ENCODE data around the gene POLRMT.
A peak's percentile ranks its signal among the peaks of the same experiment; 100 is the strongest.
"Not testable (repeated sequence)": the region's sequence is repeated elsewhere in the genome, so short reads cannot be mapped to it uniquely, and the experiment has no call there.

POLRMT gene

DNA sequence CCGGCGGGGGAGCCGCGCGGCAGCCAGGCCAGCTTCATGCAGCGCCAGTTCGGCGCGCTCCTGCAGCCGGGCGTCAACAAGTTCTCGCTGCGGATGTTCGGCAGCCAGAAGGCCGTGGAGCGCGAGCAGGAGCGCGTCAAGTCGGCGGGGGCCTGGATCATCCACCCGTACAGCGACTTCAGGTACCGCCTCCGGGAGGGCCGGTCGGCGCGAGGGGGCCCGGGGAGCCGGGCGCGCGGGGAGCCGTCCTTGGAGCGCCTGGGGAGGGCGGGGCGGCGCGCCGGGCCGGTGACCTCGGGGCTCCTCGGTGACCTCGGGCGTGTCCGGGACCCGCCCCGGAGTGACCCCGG, 43.0 kb downstream of the POLRMT start:
- DNase-seq = no peak

DNA sequence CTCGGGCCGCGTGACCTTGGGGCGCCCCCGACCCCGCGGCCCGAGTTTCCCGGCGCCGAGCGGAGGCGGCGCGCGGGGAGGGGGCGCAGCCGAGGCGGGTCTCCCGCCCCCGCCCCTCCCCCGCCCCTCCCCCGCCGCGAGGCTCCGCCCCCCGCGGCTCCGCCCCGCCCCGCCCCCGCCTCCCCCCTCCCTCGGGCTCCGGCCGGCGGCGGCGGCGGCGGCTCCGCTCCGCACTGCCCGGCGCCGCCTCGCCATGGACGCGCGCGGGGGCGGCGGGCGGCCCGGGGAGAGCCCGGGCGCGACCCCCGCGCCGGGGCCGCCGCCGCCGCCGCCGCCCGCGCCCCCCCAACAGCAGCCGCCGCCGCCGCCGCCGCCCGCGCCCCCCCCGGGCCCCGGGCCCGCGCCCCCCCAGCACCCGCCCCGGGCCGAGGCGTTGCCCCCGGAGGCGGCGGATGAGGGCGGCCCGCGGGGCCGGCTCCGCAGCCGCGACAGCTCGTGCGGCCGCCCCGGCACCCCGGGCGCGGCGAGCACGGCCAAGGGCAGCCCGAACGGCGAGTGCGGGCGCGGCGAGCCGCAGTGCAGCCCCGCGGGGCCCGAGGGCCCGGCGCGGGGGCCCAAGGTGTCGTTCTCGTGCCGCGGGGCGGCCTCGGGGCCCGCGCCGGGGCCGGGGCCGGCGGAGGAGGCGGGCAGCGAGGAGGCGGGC, 43.5 kb downstream of the POLRMT start, which contains the start of gene HCN2:
HCN2 (plus strand) TSS at position 189 of the 703 bp plus-strand sequence; CDS start at position 254, 65 bp downstream.
- no peak for DNase-seq

DNA sequence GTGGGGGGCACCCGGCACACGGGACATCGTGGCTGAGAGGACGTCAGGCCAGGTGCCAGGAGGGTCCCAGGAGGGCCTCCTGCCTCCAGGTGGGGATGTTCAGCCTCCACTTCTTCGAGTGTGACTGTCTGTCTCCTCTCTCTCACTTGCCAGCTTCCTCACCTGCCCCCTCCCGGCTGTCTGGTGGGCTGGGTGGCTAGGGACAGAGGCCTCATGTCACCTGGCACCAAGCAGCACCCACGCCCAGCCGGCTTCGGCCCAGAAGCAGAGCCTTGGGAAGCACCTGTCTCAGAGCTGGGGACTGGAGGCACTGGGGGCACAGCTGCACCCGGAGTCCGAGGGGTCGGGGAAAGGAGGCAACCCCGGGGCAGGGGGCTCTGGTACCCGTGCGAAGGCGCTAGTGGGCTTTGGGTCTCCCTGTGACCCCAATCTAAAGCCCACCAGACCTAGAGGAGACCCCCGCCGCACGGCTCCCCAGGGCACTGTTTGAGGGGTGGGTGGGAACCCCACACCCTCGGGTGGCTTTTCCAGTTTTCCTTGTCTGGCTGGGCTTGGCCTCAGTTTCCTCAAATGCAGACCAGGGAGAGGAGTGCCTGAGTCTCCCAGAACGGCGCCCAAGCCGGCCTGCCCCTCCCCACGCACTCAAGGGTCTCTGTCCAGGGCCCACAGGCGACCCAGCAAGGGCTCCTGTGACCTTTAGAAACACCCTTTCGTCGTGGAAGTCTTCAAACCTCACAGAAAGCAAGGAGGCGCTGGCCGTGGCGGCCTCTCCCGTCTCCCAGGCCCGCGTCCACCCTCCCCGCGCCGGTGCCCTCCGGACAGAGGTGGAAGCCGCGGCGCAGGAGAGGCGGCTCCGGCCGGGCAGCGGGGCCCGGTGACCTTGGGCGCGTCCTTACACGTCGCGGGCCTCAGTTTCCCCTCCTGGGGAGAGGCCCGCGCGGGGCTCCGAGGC, 44.3 kb downstream of the POLRMT start:
- DNase-seq = no peak

DNA sequence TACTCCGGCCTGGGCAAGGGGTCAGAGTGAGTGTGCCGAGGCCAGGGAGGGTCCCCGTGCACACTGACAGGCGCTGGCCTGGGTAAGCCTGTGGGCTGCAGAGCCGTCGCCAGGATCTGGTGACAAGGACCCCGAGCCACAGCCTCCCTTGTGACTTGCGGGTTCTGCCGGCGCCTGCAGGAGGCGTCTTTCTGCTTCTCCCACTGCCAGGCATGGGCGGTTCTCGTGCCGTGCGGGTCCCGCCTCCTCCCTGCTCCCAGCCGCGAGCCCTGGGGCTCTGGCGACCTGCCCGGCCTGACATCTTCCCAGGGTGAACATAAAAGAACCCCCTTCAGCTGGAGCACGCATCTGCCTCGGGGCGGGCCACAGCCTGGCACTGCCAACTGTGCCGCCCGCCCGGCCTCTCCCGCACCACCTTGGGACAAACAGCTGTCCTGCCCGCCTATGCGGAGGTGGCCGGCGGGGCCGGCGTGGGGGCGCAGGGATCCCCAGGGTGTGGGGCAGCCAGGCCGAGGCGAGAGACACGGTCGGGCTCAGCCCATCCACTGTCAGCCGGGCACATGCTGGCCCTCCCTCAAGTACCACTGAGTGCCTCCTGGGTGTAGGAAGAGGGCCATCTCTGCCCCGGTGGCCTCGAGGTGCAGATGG, 45.1 kb downstream of the POLRMT start:
- DNase-seq = peak; percentile 41

DNA sequence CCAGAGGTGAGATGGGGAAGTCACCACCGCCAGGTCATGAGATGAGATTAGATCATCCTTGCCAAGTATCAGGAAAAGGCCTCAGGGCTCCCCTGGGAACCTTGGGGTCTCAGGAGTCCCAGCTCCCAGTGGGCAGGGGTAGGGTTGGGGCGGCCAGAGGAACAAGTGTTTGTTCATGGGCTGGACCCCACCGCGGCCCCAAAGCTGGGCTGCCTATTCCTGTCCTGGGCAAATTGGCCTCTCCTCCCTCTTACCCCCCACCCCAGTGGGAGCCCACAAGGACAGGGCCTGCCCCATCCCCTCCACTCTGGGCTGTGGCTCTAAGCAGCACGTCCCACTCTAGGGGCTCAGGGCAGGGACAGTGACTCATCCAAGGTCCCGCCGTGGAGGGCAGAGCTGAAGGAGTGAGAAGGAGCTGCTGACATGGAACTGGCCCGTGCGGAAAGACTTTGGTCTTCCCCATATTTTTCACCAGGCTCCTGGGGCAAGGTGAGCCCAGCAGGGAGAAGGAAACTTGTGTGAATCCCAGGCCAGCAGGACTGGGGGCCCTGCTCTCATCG, 47.7 kb downstream of the POLRMT start:
- no peak for DNase-seq

DNA sequence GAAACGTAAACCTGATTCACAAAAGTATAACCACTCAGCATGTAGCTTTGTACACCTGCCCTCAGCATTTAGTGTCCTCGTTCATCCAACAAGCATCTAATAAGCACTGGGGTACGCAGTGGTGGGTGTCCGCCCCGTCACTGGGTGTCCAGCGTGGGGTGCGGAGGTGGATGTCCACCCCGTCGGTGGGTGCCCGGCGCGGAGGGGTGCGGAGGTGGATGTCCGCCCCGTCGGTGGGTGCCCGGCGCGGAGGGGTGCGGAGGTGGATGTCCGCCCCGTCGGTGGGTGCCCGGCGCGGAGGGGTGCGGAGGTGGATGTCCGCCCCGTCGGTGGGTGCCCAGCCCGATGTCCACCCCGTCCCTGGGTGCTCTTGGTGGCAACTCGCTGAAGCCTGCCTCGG, 48.2 kb downstream of the POLRMT start:
- not testable (repeated sequence) for DNase-seq

DNA sequence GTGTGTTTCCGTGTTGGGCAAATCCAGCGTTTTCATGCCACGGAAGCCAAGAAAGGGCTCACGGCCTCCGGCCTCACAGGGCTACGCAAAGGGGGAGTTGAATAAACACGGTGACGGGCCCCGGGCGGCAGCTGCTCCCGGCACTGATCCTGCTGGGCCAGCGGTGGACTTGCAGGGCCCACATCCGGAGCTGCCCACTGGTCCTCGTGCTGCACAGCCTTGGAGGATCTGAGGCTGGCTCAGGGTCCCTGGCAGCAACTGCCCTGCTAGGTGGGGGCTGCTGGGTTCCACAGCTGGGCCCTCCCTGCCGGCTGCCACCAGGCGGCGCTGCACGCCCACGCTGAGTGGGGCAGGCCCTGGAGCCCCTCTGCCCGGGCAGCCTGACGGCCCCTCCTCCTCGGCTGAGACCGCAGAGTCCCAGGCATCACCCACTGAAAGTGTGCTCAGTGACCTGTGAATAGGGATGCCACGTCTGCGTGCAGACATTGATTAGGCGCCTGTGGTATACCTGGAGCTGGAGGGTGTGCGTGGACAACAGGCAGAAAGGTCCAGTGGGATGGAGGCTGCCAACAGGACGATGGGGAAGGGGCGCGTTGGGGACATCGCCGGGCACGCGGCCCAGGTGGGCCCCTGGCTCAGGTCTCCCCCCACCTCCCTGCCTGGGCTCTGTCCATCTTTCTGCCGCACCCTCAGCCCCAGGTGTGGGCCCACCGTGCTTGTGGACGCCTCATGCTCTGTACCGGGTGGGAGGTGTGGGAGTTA, 48.9 kb downstream of the POLRMT start:
- no peak for DNase-seq

DNA sequence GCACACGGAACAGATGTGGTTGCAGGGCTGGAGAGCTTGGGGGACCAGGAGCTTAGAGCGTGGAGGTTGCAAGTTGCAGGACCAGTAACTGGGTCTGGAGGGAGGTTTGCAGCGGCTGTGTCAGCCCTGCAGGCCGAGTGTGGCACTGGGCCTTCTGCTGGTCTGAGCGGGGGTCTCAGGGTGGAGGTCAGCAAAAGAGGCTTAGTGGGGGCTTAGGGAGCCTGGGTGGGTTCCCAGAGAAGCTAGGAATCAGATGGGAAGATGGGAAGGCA, 49.4 kb downstream of the POLRMT start:
- DNase-seq = no peak

DNA sequence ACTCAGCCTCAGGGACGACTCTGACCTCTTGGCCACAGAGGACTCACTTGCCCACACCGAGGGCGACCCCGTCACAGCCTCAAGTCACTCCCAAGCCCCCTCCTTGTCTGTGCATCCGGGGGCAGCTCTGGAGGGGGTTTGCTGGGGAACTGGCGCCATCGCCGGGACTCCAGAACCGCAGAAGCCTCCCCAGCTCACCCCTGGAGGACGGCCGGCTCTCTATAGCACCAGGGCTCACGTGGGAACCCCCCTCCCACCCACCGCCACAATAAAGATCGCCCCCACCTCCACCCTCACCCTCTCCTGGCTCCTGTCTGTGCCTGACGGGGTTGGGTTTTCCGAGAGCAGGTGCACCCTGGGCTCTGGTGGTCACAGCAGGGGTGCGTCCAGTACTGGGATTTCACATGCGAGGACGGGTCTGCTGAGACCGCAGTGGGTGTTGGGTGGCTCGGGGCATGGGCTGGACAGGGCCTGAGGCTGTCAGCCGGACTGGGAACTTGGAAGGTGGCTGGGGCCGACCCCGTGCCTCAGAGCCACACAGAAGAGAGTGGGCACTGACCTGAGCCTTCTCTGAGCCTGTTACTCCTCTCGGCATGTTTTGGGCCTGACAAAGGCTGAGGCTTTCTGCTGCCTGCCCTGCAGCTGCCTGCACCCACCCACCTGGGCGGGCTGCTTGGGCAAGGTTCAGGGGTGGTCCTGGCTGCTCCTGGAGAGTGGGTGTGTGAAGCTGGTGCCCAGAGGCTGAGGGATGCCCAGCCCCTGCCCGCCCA, 50.0 kb downstream of the POLRMT start:
- no peak for DNase-seq

DNA sequence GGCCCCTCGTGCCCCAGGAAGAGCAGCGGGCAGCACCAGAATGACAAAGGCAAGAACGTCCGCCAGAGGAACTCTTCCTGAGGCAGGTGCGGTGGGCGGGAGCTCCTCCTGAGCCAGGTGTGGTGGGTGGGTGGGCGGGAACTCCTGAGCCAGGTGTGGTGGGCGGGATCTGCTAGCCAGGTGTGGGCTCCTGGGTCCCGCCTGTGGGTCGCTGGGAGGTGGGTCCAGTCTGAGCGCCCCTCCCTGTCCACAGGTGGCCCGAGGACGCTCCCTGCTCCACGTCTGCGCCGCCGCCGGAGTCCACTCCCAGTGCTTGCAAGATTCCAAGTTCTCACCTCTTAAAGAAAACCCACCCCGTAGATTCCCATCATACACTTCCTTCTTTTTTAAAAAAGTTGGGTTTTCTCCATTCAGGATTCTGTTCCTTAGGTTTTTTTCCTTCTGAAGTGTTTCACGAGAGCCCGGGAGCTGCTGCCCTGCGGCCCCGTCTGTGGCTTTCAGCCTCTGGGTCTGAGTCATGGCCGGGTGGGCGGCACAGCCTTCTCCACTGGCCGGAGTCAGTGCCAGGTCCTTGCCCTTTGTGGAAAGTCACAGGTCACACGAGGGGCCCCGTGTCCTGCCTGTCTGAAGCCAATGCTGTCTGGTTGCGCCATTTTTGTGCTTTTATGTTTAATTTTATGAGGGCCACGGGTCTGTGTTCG, 50.7 kb downstream of the POLRMT start:
- DNase-seq = no peak

DNA sequence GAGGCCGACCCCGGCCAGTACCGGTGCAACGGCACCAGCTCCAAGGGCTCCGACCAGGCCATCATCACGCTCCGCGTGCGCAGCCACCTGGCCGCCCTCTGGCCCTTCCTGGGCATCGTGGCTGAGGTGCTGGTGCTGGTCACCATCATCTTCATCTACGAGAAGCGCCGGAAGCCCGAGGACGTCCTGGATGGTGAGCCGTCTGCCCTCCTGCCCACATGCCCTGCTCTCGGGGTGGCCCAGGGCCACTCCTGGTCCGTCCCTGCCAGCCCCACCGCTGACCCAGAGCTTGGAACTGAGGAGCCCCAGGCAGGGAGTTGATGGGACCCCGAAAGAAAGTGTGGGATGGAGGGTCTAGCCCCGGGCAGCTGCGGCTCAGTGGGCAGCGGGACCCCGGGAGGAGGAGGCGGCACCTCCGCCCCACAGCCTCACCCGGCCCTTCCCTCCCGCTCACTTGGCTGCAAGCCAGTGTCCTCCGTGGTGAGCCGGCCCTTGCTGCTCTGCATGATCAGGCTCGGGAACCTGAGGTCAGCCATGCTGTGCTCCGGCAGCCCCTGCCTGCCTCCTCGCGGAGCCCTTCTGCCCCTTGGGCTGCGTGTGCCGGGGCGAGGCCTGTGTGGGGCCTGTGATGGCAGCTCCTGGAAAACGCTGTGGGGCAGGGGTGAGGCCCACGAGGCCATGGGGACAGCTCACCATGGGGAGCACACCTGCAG, 51.8 kb downstream of the POLRMT start:
- DNase-seq = no peak

DNA sequence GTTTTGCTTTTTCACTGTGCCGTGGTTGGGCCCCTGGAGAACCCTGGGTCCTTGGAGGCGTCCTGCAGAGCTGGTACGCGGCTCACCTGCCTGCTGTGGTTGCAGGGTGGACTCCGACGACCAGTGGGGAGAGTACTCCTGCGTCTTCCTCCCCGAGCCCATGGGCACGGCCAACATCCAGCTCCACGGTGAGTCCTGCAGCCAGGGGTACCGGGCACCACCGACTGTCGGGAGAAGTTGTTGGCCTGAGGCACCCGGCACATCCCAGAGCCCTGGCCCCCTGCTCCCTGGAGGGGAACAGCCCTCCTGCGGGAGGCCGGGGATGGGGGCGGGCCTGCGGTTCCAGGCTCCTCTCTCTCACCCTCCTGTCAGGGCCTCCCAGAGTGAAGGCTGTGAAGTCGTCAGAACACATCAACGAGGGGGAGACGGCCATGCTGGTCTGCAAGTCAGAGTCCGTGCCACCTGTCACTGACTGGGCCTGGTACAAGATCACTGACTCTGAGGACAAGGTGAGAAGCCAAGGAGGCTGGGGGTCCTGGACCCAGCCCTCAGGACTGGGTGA, 53.0 kb downstream of the POLRMT start:
- DNase-seq = no peak

DNA sequence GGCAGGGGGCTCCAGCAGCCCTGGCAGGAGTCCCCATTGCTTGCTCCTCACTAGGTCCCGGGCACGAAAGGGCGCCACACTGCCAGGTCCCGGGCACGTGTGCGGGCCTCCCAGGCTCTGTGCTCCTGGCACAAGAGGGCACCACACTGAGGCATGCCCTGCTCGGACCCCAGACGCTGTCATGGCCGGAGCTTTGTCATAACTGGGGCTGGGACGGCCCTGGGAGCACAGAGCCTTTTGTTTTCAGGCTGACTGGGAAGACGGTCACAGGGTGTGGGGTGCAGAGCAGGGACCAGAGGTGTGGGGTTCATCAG, 53.5 kb downstream of the POLRMT start:
- DNase-seq = no peak

DNA sequence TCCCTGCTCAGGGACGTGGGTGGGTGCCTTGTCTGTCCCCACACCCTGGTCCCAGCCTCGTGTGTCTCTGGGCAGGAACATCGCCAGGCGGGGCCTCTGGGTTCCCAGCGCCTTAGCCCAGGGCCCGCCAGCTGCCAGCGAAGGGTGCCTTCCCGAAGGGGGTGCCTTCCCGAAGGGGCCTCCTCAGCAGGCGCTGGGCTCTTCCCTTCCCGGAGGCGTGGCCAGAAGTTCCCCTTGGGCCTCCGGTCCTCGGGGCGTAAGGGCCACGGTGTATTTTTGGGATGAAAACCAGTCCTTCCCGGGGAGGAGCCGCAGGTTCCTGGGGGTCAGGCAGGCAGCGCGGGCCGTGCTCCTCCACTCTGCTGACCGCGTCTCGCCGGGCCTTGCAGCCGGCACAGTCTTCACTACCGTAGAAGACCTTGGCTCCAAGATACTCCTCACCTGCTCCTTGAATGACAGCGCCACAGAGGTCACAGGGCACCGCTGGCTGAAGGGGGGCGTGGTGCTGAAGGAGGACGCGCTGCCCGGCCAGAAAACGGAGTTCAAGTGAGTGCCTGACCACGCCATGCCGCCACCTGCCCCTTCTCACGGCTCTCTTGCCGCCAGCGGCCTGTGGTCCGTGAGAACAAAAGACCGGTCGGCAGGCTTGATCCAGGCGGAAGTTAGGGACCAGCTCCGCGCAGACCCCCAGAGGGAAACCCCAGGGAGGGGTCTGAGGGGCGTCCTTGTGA, 54.1 kb downstream of the POLRMT start:
- no peak for DNase-seq

DNA sequence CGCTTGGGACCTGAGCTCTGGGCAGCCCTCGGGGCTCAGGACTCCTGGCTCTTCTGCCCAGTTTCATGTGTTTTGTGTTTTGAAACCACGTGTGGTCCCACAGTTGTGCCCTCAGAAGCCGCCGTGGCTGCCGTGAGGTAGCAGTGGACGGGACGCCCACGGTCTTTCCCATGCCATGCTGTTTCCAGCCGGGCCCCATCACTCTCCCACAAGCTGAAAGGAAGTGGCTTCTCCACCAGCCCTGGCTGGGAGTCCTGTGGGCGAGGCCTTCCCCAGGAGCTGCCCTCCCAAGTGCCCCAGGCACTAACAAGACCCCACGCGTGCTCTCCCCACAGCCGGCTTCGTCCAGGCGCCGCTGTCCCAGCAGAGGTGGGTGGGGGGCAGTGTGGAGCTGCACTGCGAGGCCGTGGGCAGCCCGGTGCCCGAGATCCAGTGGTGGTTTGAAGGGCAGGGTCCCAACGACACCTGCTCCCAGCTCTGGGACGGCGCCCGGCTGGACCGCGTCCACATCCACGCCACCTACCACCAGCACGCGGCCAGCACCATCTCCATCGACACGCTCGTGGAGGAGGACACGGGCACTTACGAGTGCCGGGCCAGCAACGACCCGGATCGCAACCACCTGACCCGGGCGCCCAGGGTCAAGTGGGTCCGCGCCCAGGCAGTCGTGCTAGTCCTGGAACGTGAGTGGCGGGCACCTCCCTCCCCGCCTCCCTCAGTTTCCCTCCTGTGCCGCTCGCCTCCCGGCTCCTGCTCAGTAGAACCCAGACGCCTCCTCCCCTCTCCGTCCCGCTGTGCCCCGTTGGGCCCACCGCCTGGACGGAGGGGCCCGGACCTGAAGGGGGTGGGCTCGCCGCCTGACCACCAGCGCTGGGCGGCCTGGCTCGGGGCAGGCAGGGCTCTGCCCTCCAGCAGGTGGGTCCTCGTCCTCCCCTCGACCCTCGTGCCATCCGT, 55.6 kb downstream of the POLRMT start:
- no peak for DNase-seq

DNA sequence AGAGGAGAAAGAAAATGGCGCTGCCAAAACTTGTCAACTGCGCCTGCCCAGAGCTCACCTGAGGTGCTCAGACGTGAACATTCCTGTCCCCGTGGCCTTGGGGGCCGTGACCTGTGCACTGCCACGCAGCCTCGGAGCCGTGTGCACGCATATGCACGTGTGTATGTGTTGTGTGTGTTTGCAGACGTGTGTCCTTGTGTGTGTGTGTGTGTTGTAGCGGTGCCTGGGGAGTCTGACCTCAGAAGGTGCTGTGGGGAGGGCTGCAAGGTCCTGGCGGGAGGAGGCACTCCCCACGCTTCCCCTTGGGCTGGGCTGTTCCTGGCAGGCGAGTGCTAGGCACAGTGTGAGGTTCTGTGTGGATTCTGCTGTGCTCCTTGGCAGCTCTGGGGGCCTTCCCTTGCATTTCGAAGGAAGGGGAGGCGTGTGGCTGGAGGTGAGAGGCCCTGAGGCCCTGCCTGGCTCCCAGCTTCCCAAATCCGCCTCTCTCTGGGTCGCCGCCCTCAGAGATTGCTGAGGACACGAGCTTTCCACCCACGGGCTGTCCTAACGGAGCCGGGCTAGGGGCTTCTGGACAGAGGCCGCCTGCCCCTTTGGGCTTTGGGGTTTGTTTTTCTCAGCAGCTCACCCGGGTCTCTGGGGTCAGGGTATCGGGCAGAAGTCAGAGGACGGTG, 56.4 kb downstream of the POLRMT start:
- no peak for DNase-seq

DNA sequence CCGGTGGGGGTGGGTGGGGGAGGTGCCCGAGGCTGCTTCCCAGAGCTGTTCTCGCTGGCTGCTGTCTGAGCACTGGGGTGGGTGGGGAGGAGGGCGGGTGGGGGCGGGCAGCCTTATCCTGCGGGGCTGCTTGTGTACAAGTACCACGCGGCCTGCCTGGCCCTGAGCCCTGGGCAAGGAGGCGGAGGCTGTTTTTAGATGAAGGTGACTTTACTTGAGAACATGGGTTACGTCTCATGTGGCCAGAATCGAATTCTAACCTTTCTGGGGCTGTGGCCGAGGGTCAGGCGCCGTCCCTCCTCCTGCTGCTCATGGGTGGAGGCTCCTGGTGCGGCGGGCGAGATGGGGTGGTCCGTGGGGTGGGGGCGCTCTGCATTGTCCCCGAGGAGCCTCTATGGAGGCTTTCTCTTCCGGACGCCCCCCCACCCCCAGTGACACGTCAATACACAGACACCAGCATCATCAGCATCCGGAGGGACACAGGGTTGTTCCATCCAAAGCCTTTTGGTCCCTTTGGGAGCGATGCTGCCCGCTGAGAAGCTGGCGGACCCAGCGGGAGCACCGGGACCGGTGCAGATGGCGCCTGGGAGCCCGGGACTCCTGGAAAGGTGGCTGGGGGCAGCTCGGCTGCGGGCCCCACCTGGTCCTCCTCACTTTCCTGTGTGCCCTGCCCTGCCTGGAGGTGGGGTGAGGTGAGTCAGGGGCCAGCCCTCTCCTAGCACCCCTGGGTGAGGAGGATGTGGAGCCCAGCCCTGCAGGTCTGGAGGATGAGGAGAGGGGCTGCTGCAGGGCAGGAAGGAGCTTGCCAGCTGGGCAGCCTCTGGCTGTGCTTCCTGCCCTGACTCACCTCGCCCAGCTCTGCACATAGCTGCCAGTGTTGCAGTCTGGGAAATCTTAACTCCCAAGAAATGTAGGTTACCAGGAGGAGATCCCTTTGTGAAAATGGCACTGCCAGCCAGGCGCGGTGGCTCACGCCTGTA, 57.5 kb downstream of the POLRMT start:
- DNase-seq = no peak
